ENCODE data around the gene FAM120A. TPM values are rescaled to one million over a fixed set of nuclear protein-coding genes. Genes with fewer than 3 reads are reported as not detected.

FAM120A gene
- polyA plus RNA-seq, 1 experiment: 83.7 TPM

DNA sequence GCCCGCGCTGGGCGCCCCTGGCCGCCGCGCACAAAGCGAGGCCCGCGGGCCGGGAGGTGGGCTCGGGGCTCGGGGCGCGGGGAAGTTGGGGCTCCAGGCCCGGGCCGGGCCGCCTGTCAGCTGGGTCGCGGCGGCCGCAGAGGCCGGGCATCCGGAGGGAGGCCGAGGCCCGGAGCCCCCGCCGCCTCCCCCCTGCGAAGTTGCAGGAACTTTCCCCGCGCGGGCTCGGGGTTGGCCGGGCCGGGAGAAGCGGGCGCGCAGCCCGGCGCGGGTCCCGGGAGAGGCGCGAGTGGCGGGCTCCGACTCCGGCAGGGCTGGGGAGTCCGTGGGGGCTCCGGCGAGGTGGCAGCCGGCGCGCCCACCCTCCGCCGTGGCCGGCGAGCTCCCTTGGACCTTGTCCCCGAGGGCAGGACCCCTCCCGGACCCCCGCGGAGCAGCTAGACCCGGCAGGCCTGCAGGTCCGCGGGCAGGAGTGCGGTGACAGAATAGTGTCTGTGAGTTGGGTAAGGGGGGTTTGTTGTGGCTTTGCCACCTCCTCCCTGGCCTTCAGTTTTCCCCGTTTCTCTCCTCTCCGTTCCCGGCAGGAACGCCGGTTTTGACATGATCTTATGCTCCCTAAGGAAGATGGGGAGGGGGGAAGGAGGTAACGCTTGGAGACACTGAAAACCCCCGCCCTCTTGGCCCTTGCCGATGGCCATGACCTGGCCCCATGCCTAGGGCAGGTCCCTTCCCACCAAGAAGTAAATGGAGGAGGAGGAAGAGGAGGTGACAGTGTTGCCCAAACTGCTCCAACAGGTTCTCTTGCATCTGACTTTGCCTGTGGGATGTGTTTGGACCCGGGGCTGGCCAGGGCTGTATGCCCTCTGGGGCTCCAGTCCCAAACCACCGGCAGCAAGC is 125.8 kb downstream of the FAM120A start:
- Histone ChIP-seq H3K9me3 (ENCODE audit: control insufficient read depth, insufficient read depth, low read length) (no peaks in the 10 kb centered on the region; the same call in 1 of the 2 replicates), H3K27me3 (ENCODE audit: control insufficient read depth, insufficient read depth, low read length) (no peaks in the 10 kb centered on the region), H3K4me3 (ENCODE audit: low read depth, low read length) (peak overlapping the region; percentile 67), H3K27ac (ENCODE audit: low read depth, low read length) (no peak overlapping the region)
- POLR2A ChIA-PET: no interaction called here
- CTCF ChIA-PET: no interaction called here
- TF ChIP-seq CTCF (IDR thresholded peaks at IDR 0.05; ENCODE audit: low read depth, low read length): no peak
- DNase-seq (ENCODE audit: low read depth, low spot score): no peak

- no peaks in the 10 kb centered on the region for H3K27me3 ChIP-seq (ENCODE audit: control insufficient read depth, insufficient read depth, low read length)
- TF ChIP-seq CTCF (IDR thresholded peaks at IDR 0.05; ENCODE audit: low read depth, low read length): no peak
- POLR2A ChIA-PET: interaction anchor here (1.1 kb wide), 1 partner anchor 12 kb away, joined by 6 read pairs; no protein-coding TSS in a partner anchor
- CTCF ChIA-PET: interaction anchor here (1.1 kb wide), 2 partner anchors 12 to 469 kb away, joined by 3 to 6 read pairs; no protein-coding TSS in a partner anchor
- no peaks in the 10 kb centered on the region; the same call in 1 of the 2 replicates for H3K9me3 ChIP-seq (ENCODE audit: control insufficient read depth, insufficient read depth, low read length)
- H3K27ac ChIP-seq (ENCODE audit: low read depth, low read length): no peak overlapping the region
- DNase-seq (ENCODE audit: low read depth, low spot score): no peak
- peak overlapping the region; percentile 67 for H3K4me3 ChIP-seq (ENCODE audit: low read depth, low read length)
Measured at GRCh38 chr9:93577975-93578682, 126.6 kb downstream of the FAM120A start.

DNA sequence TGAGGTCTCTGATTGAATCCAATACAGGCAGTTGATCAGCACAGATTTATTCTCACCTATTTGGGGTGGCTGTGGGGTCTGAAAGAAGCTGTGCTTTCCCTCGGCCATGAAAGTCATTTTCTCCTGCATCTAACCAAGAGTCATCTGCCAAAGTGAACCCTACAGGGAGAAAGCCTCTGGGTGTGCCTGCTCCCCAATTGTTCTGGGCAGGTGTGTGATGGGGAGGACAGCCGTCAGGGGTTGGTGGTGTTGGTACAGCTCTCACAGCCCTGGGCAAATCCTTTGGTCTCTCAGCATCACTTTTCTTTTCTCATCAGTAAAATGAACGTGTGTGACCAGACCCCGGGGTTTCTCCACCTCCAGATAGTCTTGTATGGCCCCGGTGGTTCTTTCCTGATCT is 127.4 kb downstream of the FAM120A start:
- TF ChIP-seq CTCF (IDR thresholded peaks at IDR 0.05; ENCODE audit: low read depth, low read length): no peak
- no peak overlapping the region for H3K4me3 ChIP-seq (ENCODE audit: low read depth, low read length)
- POLR2A ChIA-PET: interaction anchor here (1.1 kb wide), 1 partner anchor 12 kb away, joined by 6 read pairs; no protein-coding TSS in a partner anchor
- CTCF ChIA-PET: interaction anchor here (1.1 kb wide), 2 partner anchors 13 to 470 kb away, joined by 3 to 6 read pairs; no protein-coding TSS in a partner anchor
- H3K27me3 ChIP-seq (ENCODE audit: control insufficient read depth, insufficient read depth, low read length): no peaks in the 10 kb centered on the region
- H3K9me3 ChIP-seq (ENCODE audit: control insufficient read depth, insufficient read depth, low read length): peaks cover 2% of the 10 kb centered on the region
- H3K27ac ChIP-seq (ENCODE audit: low read depth, low read length): no peak overlapping the region
- no peak for DNase-seq (ENCODE audit: low read depth, low spot score)

DNA sequence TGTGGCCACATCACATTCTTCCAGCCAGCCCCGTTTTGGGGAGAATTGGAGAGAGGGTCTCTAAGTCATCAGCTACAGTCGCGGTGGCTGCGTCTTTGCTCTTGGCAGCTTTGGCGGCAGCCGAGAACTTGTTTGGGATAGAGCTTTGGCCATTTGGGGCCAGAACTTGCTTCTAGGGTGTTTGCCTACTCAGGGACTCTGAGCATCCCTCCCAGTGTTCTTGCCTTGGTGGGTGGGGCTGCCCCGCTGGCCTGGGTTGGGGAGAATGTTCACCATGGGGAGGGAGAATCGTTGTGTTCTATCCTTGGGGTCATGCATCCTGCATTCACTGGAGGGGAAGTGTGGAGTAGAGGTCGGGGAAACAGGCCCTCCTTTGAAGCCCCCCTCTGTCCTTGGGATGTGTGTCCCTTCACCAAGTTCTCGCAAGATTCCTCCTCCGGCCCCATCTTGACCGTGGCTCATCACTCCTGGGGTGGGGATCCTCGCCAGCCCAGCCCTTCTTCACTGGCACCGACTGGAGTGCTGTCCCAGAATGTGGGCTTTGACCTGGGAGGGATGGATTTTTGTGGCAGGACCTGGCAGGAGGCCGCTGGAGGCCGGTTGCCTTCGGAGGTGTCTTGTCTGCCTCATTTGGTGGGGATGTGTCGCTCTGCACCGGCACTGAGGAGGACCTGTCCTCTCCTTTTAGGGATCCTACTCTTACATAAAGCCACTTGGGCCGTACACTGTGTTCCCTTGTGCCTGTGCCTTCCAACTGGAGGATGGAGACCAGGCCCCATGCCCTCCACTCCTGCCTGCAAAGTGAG is 128.4 kb downstream of the FAM120A start:
- POLR2A ChIA-PET: no interaction called here
- peaks cover 5% of the 10 kb centered on the region for H3K9me3 ChIP-seq (ENCODE audit: control insufficient read depth, insufficient read depth, low read length)
- no peak overlapping the region for H3K27ac ChIP-seq (ENCODE audit: low read depth, low read length)
- no peak for TF ChIP-seq CTCF (IDR thresholded peaks at IDR 0.05; ENCODE audit: low read depth, low read length)
- H3K27me3 ChIP-seq (ENCODE audit: control insufficient read depth, insufficient read depth, low read length): no peaks in the 10 kb centered on the region
- DNase-seq (ENCODE audit: low read depth, low spot score): no peak
- CTCF ChIA-PET: interaction anchor here (3.2 kb wide), 1 partner anchor 14 kb away, joined by 22 read pairs; no protein-coding TSS in a partner anchor
- H3K4me3 ChIP-seq (ENCODE audit: low read depth, low read length): no peak overlapping the region

All from AG04450 (cell line).